HCT116 (cell line): Measurements from ENCODE around the gene IPO13. TPM values are rescaled to one million over a fixed set of nuclear protein-coding genes. Genes with fewer than 3 reads are reported as not detected.

Experiments used
- ATAC-seq: fragments of 200-7000 bp; cut with Tn5 transposase; 2 replicates; pipeline ENCODE4 v1.9.1; 2020; ENCODE audit warnings: mild to moderate bottlenecking, moderate library complexity
- BruUV-seq: library from RNA; stranded (reverse); fragments of 400-500 nt; replicated peaks from 2 replicates; lab custom pipeline; 2021; lab: Mats Ljungman, UMichigan
- CTCF ChIA-PET: fragments of 300-600 bp; sonication (Branson Sonifier 250); formaldehyde crosslinking; loops from one replicate; lab custom pipeline; 2021; ENCODE audit warnings: antibody characterized with exemption; lab: Charles Lee
- POLR2A ChIA-PET: fragments of 300-600, 350-600 bp; sonication (Branson Sonifier 250); formaldehyde crosslinking; loops from one replicate; lab custom pipeline; 2021; ENCODE audit warnings: antibody characterized with exemption; lab: Charles Lee
- RAD21 ChIA-PET, 2 experiments: fragments of 300-600 bp; sonication (Branson Sonifier 250); formaldehyde crosslinking; loops; one replicate each; lab custom pipeline; 2023; ENCODE audit warnings: low total read pairs in 2 of 2; ENCODE audit not compliant: uncharacterized antibody in 2 of 2, unreplicated experiment in 2 of 2, low non-redundant PET in 1 of 2; lab: Charles Lee
- DNase-seq: peaks from one replicate; pipeline ENCODE4 v3.0.0-alpha.2; 2010; ENCODE audit warnings: low read depth, low spot score
- H2AFZ ChIP-seq: fragments of 200-600 bp; shearing (Covaris generic), sonication (generic); 2 replicates; pipeline ENCODE4 v1.6.1; 2017; ENCODE audit warnings: low read depth, mixed run types, mixed read lengths, antibody characterized with exemption, low read length; ENCODE audit not compliant: poor library complexity, severe bottlenecking
- H3K27ac ChIP-seq: 2 replicates; pipeline ENCODE4 v1.5.1; 2012; ENCODE audit warnings: low read depth, low read length
- H3K27me3 ChIP-seq: fragments of 200-600 bp; sonication (generic); 2 replicates; pipeline ENCODE4 v1.6.1; 2016; ENCODE audit warnings: mixed run types, low read length, mixed read lengths; ENCODE audit not compliant: insufficient read depth
- H3K36me3 ChIP-seq, 2 experiments: fragments of 200-500 bp in 1 of 2; fragments of 200-600 bp in 1 of 2; sonication (Bioruptor generic) in 1 of 2; sonication (generic) in 1 of 2; 2 replicates each; pipeline versions ENCODE4 v1.5.1 to v1.6.1; 2014 to 2016; ENCODE audit warnings: low read length in 2 of 2, inconsistent platforms in 1 of 2, mixed read lengths in 1 of 2, mixed run types in 1 of 2; ENCODE audit not compliant: insufficient read depth in 2 of 2, control insufficient read depth in 1 of 2
- H3K4me1 ChIP-seq, 2 experiments: fragments of 200-600 bp in 1 of 2; sonication (generic) in 1 of 2; 2 replicates each; pipeline versions ENCODE4 v1.5.1 to v1.6.1; 2012 to 2017; ENCODE audit warnings: low read length in 2 of 2, inconsistent platforms in 1 of 2, mild to moderate bottlenecking in 1 of 2, mixed read lengths in 1 of 2, mixed run types in 1 of 2, moderate library complexity in 1 of 2; ENCODE audit not compliant: insufficient read depth in 2 of 2, control insufficient read depth in 1 of 2
- H3K4me2 ChIP-seq: fragments of 200-600 bp; sonication (generic); 2 replicates; pipeline ENCODE4 v1.6.1; 2017; ENCODE audit warnings: mixed run types, low read length, mixed read lengths
- H3K4me3 ChIP-seq, 2 experiments: fragments of 200-600 bp in 1 of 2; sonication (generic) in 1 of 2; replicated peaks in 1 of 2; 2 replicates each; pipeline ENCODE4 v1.5.1; 2011 to 2016; ENCODE audit warnings: low read length in 2 of 2, control low read depth in 1 of 2, low read depth in 1 of 2, mild to moderate bottlenecking in 1 of 2, mixed read lengths in 1 of 2, mixed run types in 1 of 2
- H3K79me2 ChIP-seq: fragments of 200-600 bp; sonication (generic); 2 replicates; pipeline ENCODE4 v1.6.1; 2017; ENCODE audit warnings: mild to moderate bottlenecking, mixed run types, low read length, moderate library complexity, mixed read lengths; ENCODE audit not compliant: insufficient read depth
- H3K9ac ChIP-seq: fragments of 200-600 bp; sonication (generic); 2 replicates; pipeline ENCODE4 v1.6.1; 2016; ENCODE audit warnings: low read length, mixed read lengths
- H3K9me2 ChIP-seq: fragments of 200-600 bp; sonication (generic), shearing (Covaris generic); 2 replicates; pipeline ENCODE4 v1.6.1; 2017; ENCODE audit warnings: mixed run types, mild to moderate bottlenecking, moderate library complexity; ENCODE audit not compliant: insufficient read depth
- H3K9me3 ChIP-seq, 2 experiments: fragments of 200-500 bp in 1 of 2; fragments of 200-600 bp in 1 of 2; sonication (Bioruptor generic) in 1 of 2; sonication (generic) in 1 of 2; 2 replicates each; pipeline ENCODE4 v1.6.1; 2014 to 2017; ENCODE audit warnings: low read length in 2 of 2, mixed read lengths in 2 of 2, inconsistent platforms in 1 of 2, low read depth in 1 of 2, mild to moderate bottlenecking in 1 of 2, mixed run types in 1 of 2, moderate library complexity in 1 of 2; ENCODE audit not compliant: control insufficient read depth in 1 of 2, insufficient read depth in 1 of 2
- H4K20me1 ChIP-seq: fragments of 200-600 bp; sonication (generic), shearing (Covaris generic); 2 replicates; pipeline ENCODE4 v1.6.1; 2017; ENCODE audit warnings: mixed run types, mild to moderate bottlenecking, moderate library complexity; ENCODE audit not compliant: insufficient read depth
- CEBPB ChIP-seq: IDR thresholded peaks from 2 replicates; pipeline ENCODE4 v1.6.1; 2012; ENCODE audit warnings: low read depth
- ELF1 ChIP-seq: IDR thresholded peaks from 2 replicates; pipeline ENCODE4 v1.6.1; 2012; ENCODE audit warnings: low read depth, borderline replicate concordance
- POLR2A ChIP-seq: IDR thresholded peaks from 2 replicates; pipeline ENCODE4 v1.7.0; 2011; ENCODE audit warnings: borderline replicate concordance; ENCODE audit not compliant: insufficient read depth, insufficient read length; ENCODE audit errors: extremely low read depth
- REST ChIP-seq: IDR thresholded peaks from 2 replicates; pipeline ENCODE4 v1.6.1; 2012; ENCODE audit warnings: low read depth
- SP1 ChIP-seq: IDR thresholded peaks from 2 replicates; pipeline ENCODE4 v1.6.1; 2012; ENCODE audit warnings: low read depth
- YY1 ChIP-seq: IDR thresholded peaks from 2 replicates; pipeline ENCODE4 v1.6.1; 2011; ENCODE audit warnings: low read length, low read depth, moderate library complexity, mild to moderate bottlenecking; ENCODE audit not compliant: insufficient replicate concordance; ENCODE audit errors: extremely low read depth
- ZFX ChIP-seq: fragments of 450-650 bp; IDR thresholded peaks from 2 replicates; pipeline ENCODE4 v1.6.1; 2017
- intact Hi-C: fragments of 100-400 bp; cut with micrococcal nuclease; formaldehyde crosslinking; loops from 2 replicates; pipeline ENCODE4 v1.10.0; 2022
- total RNA-seq: library from RNA; stranded (reverse); gene quantifications from one replicate; pipeline ENCODE4 v1.2.1, GENCODE V29; 2021; ENCODE audit not compliant: unreplicated experiment

The IPO13 gene
- total RNA-seq, 1 experiment from 2014 or later = 18.7 TPM

GRCh38 chr1:43986712-43987111 is 40.0 kb downstream of the IPO13 start:
- no peak for TF ChIP-seq REST
- TF ChIP-seq POLR2A = no peak
- no peak for TF ChIP-seq ZFX
- TF ChIP-seq ELF1 = no peak
- TF ChIP-seq CEBPB = no peak
- TF ChIP-seq SP1 = no peak
- no peak for TF ChIP-seq YY1
- TF ChIP-seq, all 23 proteins: peak for 0
- POLR2A ChIA-PET = no interaction called here
- H3K79me2 ChIP-seq = peaks cover 17% of the 10 kb centered on the region
- RAD21 ChIA-PET = no interaction called here
- no peak overlapping the region for H3K27ac ChIP-seq
- no peaks in the 10 kb centered on the region for H3K9me3 ChIP-seq
- peaks cover 6 to 41% of the 10 kb centered on the region in 2 experiments; a peak in 2 of 4 replicates for H3K36me3 ChIP-seq
- CTCF ChIA-PET = no interaction called here
- BruUV-seq = no TSS peak
- no peak overlapping the region for H2AFZ ChIP-seq
- no peak overlapping the region for H3K4me2 ChIP-seq
- H3K9ac ChIP-seq = no peak overlapping the region
- ATAC-seq (no peak), DNase-seq (no peak)
- H3K4me1 ChIP-seq = peaks cover 5 to 16% of the 10 kb centered on the region in 2 experiments
- no peaks in the 10 kb centered on the region for H4K20me1 ChIP-seq
- H3K4me3 ChIP-seq = no peak overlapping the region
- H3K9me2 ChIP-seq = no peaks in the 10 kb centered on the region
- intact Hi-C loops = no loop called here
- H3K27me3 ChIP-seq = no peaks in the 10 kb centered on the region
